Measurements from ENCODE around the gene RDH11.
"Not testable (repeated sequence)": the region's sequence is repeated elsewhere in the genome, so short reads cannot be mapped to it uniquely, and the experiment has no call there.

RDH11 gene, protein sequence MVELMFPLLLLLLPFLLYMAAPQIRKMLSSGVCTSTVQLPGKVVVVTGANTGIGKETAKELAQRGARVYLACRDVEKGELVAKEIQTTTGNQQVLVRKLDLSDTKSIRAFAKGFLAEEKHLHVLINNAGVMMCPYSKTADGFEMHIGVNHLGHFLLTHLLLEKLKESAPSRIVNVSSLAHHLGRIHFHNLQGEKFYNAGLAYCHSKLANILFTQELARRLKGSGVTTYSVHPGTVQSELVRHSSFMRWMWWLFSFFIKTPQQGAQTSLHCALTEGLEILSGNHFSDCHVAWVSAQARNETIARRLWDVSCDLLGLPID
- 55.7 to 254 (median 141) reads per million in 18 experiments for total RNA-seq

DNA sequence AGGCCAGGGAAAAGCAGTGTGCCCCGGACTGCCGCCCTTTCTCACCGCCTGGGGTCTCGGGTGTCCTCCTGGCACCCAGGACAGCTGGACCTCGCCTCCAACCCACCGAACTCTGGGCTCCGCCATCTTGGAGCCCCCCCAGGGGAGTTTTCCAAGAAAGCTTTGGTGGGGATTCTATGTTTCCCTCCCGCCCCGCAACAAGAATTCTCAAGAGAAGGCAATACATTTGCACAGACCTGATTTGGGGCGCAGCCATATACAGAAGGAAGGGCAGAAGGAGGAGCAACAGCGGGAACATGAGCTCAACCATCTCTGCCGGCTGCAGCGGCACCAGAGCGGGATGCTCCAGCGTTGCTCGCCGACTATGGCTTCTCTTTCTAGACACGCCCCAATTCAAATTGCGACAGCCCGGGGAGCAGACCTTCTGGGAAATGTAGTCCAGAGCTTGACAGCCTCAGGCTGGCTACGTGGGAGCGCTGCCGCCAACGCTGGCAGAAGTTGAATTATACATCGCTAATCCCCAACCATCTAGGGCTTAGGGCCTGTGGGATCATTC lies at the start of gene RDH11:
RDH11 (minus strand) TSS at position 371 of the 556 bp plus-strand sequence; CDS start at position 310, 61 bp downstream.
- peak; percentile 92 to 94 for DNase-seq

DNA sequence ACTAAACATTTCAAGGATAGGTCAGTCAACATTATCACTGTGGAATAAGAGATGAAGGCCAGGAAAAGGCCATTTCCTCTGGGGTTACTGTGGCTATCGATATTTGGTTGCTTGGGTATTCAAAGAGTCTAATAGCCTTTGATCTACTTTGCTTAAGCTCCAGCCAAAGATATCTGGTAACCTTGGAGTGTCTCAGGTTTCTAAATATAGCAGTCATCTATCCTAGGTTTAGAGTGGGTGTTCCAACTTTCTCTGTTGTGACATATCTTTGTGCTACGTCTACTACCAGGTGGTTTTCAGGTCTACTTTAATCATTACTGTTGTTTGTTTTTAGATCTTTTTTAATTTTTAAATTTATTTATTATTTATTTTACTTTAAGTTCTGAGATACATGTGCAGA lies 48.5 kb upstream of the RDH11 start:
- DNase-seq = no peak

DNA sequence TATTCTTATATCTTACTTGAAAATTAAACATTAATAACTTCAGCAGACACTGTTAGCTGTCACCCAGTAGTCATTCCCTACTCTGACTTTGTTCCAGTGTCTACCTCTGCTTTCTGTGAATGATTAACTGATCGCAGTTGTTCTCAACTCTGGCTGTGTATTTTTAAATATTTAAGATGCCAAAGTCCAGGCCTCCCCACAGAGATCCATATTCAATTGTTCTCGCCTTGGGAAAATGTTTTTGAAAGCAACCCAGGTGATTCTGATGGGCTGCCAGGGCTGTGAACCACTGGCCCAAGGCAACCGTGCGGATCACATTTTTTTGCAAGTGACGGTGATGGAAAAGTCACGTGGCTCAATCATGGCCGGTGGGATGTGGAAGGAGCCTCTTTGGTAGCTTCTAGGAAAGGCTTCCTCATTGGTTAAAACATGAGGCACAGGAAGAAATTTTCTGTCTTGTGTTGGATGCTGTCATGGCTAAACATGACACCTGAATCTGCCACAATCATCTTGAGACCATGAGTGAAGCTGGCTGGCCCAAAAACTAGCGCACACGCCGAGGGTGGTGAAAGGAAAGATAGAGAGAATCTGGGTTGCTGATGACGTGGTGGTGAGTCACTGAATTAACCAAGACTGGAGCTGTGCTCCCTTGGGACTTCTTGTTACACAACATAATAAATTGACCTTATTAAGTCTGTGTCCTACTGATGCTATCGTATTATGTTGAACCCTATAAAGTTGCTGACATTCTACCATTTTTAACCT lies 43.4 kb upstream of the RDH11 start:
- peak; percentile 14 to 29 for DNase-seq

DNA sequence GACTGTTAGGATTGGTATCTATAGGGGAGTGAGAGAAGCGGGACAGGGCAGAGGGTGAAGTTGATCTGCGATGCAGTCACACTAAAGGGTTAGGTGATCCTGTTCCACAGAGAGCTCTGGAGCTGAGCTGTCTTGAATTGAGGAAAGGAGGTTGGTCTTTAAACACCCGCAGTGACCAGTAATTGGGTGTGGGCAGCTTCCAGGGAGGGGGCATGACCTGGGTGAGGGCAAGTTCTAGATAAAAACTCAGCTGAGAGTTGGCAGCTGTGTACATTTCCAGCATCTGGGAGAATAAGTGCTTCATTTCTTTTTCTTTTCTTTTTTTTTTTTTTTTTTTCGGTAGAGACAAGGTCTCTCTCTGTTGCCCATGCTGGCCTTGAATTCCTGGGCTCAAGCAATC lies 41.2 kb upstream of the RDH11 start:
- no peak for DNase-seq

DNA sequence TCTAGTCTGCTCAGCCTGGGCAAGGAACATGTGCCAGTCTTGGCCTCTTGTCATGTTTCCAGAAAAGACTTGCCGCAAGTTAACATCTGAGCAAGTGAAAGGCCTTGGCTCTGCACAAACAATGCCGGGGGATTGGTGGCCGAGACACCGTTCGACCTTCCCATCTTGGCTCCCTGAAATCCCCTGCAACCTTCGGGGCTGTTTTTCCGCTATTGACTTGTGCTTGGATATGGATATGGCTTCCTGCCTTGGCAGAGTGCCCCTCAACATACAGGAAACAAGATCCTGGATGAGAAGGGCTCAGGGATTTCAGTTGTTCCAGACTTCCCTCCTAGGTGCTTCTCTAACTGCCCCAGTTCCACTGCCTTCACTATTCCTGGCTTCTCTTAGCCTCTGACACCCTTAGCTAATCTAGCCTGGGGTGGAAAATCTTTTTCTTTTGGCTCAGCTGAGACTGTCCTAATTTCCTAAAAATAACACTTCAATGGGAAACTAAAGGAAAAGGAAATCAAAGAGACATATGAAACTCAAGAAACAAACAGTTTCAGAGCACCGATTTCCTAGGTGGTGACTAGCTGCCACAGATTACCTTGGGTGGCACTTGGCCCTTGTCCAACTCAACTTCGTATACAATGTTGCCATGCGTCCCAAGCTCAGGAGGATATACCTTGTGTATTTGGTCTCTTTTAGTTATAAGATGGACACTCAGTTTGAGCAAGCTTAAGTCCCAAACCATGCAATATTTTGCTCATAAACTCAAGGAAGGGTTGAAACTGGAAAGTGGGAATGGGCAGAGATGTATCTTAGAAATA lies 40.0 kb upstream of the RDH11 start:
- no peak for DNase-seq

DNA sequence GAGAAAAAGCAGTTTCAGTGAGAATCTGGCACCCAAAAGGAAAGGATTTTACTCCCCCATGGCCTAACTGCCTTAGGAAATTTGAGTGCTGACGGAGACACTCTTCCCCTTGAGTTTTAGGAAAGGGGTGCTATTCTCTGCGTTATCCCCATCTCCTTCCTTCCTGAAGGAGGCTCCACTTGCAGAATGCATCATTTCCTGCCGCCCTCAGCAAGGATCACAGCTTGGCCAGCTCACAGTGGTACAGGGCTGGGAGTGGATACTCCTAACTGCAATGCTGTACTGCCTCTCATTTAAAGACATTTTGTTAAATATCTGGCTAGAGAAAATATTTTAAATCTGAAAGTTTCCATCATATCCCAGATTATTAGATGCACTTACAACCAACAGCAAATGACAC lies 39.1 kb upstream of the RDH11 start:
- no peak for DNase-seq

DNA sequence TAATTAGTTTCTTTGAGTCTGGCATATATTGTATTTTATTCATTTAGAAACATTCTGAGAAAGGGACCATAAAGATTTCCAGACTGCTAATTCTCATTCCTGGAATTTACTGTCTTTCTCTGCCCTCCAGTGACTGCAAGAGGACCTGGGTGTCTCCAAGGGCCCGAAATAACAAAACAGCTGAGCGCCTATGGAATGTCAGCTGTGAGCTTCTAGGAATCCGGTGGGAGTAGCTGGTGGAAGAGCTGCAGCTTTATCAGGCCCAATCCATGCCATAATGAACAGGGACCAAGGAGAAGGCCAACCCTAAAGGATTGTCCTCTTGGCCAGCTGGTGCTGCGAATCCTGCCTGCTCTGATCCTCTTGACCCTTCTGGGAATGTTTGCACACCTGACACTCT lies 38.1 kb upstream of the RDH11 start:
- DNase-seq = no peak

DNA sequence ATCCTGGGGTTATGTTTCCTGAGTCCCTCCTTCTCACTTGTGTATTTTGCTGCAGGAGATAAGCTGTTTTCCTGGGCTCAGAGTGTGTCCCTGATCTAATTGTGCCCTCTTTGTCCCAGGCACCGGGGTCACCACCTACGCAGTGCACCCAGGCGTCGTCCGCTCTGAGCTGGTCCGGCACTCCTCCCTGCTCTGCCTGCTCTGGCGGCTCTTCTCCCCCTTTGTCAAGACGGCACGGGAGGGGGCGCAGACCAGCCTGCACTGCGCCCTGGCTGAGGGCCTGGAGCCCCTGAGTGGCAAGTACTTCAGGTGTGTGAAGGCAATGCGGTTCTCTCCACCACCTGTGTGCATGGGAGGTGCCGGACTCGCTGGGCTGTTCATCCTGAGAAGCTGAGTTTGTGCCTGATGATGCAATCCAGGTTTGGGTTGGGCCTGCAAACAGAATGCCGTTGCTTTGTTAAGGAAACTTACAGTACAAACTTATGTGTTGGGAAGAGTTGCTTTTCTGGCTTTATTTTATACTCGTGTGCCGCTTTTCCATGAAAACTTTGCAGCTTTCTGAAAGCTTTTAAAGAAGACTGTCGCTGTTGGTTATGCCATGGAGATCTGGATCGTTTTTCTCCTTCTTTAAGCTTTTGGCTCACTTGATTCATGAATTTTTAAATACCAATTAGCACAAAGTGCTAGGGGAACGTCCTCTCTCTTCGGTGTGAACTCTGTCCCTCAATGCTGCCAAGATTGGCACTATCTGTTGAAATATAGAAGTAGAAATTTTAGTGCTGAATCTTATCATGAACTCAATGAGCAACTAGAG lies 33.7 kb upstream of the RDH11 start:
- DNase-seq = no peak

DNA sequence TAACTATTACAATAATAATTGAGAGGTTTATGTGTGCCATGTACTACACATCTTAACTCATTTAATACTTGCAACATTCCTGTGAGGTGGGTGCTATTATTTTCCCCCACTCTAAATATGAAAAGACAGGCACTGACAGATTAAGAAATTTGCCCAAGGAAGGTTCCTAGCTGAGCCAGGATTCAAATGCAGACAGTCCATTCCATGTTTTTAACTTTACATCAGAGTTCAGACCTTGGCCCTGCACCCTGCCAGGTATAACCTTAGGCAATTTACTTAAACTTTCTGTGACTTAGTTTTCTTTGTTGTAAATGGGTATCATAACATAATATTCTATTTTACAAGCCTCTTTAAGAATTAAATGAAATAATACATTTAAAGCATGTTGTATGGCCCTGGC lies 32.7 kb upstream of the RDH11 start:
- DNase-seq = no peak

DNA sequence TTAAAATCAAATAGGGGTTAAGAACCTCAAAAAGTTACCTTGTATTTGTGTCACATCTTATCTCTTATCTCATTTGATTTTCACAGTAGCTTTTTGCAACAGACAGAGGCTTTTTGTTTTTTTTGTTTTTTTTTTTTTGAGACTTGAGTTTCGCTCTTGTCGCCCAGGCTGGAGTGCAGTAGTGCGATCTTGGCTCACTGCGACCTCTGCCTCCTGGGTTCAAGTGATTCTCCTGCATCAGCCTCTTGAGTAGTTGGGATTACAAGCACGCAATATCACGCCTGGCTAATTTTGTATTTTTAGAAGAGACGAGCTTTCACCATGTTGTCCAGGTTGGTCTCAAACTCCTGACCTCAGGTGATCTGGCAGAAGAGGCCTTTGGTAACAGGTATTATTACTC lies 31.8 kb upstream of the RDH11 start:
- no peak for DNase-seq

DNA sequence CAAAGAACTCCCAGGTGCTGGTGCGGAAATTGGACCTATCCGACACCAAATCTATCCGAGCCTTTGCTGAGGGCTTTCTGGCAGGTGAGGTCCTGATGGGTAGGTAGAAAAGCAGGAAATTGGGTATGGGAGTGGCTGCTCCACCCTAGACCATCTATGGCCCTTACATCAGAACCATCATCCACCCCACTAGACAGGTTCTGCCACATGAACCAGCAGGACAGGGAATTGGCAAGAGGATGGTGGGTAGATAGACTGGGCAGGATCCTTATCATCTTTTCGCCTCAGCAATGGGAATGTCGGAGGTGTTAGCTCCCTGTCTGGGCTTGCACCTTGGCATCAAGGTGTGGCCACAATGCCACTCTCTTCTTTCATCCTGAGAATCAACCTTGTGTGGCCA lies 29.6 kb upstream of the RDH11 start:
- no peak for DNase-seq

DNA sequence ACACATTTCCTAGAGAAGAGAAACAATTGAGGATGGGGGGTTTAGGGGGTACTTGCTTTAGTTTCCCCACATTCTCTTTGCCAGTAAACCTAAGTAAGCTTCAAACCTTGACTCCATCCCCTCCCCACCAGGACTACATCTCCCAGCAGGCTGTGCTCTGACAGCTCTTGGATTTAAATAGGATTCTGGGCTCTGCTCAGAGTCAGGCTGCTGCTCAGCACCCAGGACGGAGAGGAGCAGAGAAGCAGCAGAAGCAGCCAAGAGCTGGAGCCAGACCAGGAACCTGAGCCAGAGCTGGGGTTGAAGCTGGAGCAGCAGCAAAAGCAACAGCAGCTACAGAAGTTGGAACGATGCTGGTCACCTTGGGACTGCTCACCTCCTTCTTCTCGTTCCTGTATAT lies 26.7 kb upstream of the RDH11 start:
- no peak for DNase-seq

DNA sequence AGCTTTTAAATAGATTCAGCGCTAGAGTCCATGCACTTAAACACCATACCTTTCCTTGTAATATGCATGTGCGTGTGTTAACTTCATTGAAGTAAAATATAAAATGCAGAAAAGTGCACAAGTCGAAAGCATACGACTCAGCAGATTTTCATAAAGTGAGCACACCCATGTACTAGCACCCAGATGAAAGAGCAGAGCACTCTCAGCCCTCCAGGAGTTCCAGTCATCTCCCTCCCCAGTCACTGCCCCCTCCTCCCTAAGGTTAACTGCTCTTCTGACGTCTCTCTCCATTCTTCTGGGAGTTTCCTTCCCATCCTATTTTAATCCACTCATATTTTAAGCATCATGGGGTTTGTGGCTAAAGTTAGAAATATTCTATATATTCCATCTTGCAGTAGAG lies 26.3 kb upstream of the RDH11 start:
- DNase-seq = no peak

DNA sequence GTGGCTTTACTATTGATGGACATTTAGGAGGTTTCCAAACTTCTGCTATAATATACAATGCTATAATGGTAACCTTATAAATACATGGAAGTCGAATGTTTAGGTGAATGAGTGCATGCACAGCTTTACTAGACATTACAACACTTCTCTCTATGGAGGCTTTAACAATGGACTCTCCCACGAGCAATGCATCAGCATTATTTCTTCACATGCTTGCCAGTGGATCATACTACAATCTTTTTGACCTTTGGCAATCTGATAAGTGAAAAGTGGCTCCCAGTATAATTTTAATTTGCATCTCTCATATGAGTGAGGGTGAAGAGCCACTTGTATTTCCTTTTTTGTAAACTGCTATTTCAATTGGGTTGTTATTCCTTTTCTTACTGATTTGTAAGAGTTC lies 24.3 kb upstream of the RDH11 start:
- peak in 1 of 2 donors; percentile 15 for DNase-seq

DNA sequence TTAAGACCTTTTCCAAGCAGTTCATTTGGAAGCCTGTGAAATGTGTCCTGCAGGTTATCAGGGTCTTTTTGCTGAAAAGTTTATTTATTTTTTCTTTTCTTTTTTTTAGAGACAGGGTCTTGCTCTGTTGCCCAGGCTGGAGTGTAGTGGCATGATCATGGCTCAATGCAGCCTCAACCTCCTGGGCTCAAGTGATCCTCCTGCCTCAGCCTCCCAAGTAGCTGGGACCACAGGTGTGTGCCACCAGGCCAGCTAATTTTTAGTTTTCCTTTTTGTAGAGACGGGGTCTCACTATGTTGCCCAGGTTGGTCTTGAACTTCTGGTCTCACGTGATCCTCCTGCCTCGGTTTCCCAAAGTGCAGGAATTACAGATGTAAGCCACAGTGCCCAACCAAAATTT lies 23.8 kb upstream of the RDH11 start:
- not testable (repeated sequence) for DNase-seq

DNA sequence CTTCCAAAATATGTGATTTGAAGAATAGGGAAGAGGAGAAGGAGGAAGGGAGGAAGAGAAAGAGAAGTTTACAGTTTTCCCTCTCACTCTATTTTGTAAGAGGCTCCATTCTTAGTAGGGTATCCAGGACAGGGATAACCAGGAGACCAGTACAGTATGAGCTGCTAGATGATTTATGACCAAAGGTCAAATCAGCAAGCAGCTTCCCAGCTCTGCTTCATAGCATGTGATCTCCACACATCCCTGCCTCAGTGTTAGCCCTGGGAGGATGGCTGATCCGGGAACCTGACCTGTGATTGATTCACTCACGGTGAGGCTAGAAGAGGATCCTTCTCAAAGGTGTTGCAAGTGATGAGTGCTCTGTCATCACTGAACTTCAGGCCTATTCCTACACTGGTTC lies 22.7 kb upstream of the RDH11 start:
- no peak for DNase-seq

DNA sequence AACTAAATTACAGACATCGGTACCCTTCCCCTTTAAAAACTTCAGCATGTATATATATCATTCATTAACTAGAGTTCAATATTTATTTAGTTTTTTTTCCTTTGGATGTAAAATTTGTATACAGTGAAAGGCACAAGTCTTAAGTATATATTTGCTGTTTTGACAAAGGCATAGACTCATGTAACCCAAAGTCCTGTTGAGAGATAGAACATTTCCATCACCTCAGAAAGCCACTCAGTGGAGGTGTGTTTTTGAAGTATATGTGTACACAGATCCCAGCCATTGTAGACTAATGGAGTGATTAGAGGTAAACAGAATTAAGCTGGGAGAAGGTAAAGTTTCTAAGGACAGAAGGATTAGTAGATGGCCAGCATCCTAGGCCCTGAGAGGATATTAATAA lies 21.5 kb upstream of the RDH11 start:
- no peak for DNase-seq

DNA sequence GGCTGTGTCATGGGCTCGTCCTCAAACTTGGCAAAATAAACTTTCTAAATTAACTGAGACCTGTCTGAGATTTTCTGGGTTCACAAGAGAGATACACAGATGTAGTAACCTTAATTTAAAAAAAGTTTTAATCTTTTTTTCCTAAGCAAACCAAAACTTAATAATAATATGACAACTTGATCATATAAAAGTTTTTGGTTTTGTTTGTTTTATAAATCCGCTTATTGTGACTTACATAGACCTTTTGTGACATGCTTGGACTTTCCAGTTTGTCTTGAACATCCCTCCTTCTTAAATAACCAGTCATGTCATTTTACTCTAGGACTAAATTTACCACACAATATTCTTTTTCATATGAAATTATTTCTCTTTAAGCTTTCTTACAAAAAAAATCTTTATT lies 14.6 kb upstream of the RDH11 start:
- no peak for DNase-seq

DNA sequence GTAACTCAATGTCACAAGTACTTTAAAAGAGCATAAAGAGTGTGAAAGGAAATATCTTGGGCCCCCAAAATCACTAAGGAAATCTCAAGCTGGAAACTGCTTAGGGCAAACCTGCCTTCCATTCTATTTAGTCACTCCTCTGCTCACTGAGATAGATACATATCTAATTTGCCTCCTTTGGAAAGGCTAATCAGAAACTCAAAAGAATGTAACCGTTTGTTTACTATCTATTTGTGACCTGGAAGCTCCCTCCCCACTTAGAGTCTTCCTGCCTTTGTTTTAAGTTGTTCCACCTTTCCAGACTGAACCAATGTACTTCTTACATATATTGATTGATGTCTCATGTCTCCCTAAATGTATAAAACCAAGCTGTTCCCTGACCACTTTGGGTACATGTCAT lies 14.2 kb upstream of the RDH11 start:
- DNase-seq = not testable (repeated sequence)

DNA sequence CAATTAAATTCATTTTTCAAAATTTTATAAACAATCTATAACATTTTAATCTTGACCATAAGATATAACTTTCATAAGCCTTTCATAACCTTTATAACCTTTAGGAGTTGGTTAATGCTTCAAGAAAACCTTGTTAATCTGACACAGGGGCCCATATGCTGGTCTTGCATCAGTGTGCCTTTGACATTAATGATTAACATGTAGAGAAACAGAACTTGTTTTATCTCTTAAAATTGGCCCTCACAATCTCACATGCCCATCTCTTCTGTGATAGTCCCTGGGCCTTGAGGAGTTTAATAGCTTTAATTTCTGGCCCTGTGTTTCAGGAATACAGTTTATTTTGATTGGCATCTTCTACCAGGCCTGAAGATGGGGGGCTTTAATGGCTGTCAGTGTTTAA lies 13.8 kb upstream of the RDH11 start:
- DNase-seq = not testable (repeated sequence)

DNA sequence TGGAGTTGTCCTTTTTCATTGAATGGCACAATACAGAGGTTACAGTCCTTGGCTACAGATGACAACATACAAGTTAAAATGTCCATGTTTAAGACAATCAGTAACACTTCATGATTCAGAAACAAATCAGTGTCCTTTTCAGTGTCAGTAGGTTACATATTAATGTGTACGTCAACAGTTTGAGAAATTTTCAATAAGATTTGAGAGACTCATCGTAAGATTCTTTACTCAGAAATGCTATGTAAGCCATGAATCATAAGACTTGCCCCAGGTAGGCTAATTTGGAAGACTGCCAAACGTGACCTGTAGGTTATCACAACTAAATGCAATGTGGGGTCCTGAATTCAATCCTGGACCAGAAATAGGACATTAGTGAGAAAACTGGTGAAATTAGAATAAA lies 9.6 kb upstream of the RDH11 start:
- no peak for DNase-seq

DNA sequence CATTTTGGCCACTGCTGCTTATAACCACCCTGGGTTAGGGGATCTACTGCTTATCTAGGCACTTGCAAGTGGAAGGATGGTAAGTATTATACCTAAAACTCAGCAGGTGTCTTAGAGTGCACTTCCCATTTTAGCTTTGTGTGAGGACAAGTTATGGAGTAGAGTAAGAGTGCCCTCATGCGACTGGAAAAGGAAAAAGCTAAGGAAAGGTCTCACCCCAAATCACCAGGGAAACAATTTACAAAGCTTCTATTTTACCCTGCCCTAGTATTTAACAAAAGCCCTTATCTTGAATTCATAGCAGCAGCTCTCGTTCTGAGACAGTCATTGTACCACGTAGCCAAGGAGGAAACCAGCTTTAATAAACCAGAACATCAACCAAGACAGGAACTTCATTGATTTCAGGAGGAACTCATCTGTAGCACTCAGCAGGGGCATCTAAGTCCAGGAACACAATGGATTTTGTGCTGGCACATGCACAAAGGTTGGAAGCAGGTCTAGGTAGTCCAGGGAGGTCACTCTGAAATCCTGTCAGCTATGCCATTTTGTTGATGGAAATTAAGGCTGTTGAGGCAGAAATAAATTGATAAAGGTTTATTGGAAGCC lies 9.0 kb upstream of the RDH11 start:
- peak; percentile 66 to 70 for DNase-seq
